Thymus (tissue), 11 donors: ENCODE data around the gene ACSL3. TPM values are rescaled to one million over a fixed set of nuclear protein-coding genes. Genes with fewer than 3 reads are reported as not detected.

Source experiments
- DNase-seq, 9 donors: peaks; one replicate each; pipeline ENCODE4 v3.0.0-alpha.2; 2013; ENCODE audit warnings: low spot score in 9 of 9, low read depth in 6 of 9, missing footprints in 1 of 9
- H3K27ac ChIP-seq, 2 donors: one replicate each; pipeline ENCODE4 v1.5.1; 2013; ENCODE audit warnings: control low read depth in 1 of 2, low read depth in 1 of 2, low read length in 1 of 2, mild to moderate bottlenecking in 1 of 2, moderate library complexity in 1 of 2
- H3K27me3 ChIP-seq, 2 donors: one replicate each; pipeline ENCODE4 v1.5.1; 2013; ENCODE audit warnings: low read length in 1 of 2; ENCODE audit not compliant: control insufficient read depth in 2 of 2, insufficient read depth in 1 of 2
- H3K36me3 ChIP-seq, 2 donors: one replicate each; pipeline ENCODE4 v1.5.1; 2013; ENCODE audit warnings: low read length in 1 of 2, mild to moderate bottlenecking in 1 of 2, moderate library complexity in 1 of 2; ENCODE audit not compliant: control insufficient read depth in 2 of 2, insufficient read depth in 2 of 2
- H3K4me1 ChIP-seq, 2 donors: one replicate each; pipeline ENCODE4 v1.5.1; 2013; ENCODE audit warnings: low read length in 2 of 2; ENCODE audit not compliant: control insufficient read depth in 2 of 2, insufficient read depth in 2 of 2
- H3K4me3 ChIP-seq, 2 donors: one replicate each; pipeline ENCODE4 v1.5.1; 2013; ENCODE audit warnings: low read length in 2 of 2, control low read depth in 1 of 2, mild to moderate bottlenecking in 1 of 2
- H3K9me3 ChIP-seq, 2 donors: one replicate each; pipeline ENCODE4 v1.5.1; 2013; ENCODE audit warnings: low read length in 1 of 2, mild to moderate bottlenecking in 1 of 2; ENCODE audit not compliant: control insufficient read depth in 2 of 2, insufficient read depth in 1 of 2
- WGBS: extraction: QIAGEN DNeasy Blood & Tissue Kit; methylation state at CpG from one replicate; pipeline ENCODE4 v1.1.7; 2013; 5-methylcytosine and 5-hydroxymethylcytosine counted together
- polyA plus RNA-seq: library from polyadenylated mRNA; stranded (reverse); fragments of 200-250 nt; gene quantifications from one replicate; pipeline ENCODE4 v1.2.3, GENCODE V29; 2013
- total RNA-seq: library from RNA; stranded (reverse); fragments of 120-200 nt; gene quantifications from one replicate; pipeline ENCODE4 v1.2.4, GENCODE V29; 2013
- donor health status: healthy.

Gene ACSL3
- total and polyA plus RNA-seq, 2 donors = 32.9 to 40.7 TPM

GRCh38 chr2:222926915-222927314 lies 66.1 kb downstream of the ACSL3 start:
- Histone ChIP-seq H3K36me3 (peaks cover 32 to 55% of the 10 kb centered on the region in 2 donors), H3K27me3 (no peaks in the 10 kb centered on the region)

GRCh38 chr2:222927600-222927999 lies 66.8 kb downstream of the ACSL3 start:
- Histone ChIP-seq H3K4me3 (no peak overlapping the region), H3K27ac (no peak overlapping the region), H3K36me3 (peaks cover 31 to 52% of the 10 kb centered on the region in 2 donors), H3K4me1 (no peaks in the 10 kb centered on the region), H3K9me3 (no peaks in the 10 kb centered on the region), H3K27me3 (no peaks in the 10 kb centered on the region)
- 97% methylated on average over 5 of the region's 5 CpGs for WGBS
- DNase-seq = no peak

More at GRCh38 chr2:222926915-222927314, 66.1 kb downstream of the ACSL3 start:
- 97% methylated on average over 9 of the region's 9 CpGs for WGBS
- Histone ChIP-seq H3K4me1 (no peaks in the 10 kb centered on the region), H3K27ac (no peak overlapping the region), H3K4me3 (no peak overlapping the region), H3K9me3 (no peaks in the 10 kb centered on the region)
- DNase-seq = no peak

- H3K9me3 ChIP-seq = no peaks in the 10 kb centered on the region
- no peaks in the 10 kb centered on the region for H3K27me3 ChIP-seq
- no peak overlapping the region for H3K27ac ChIP-seq
- 97% methylated on average over 6 of the region's 6 CpGs for WGBS
- no peaks in the 10 kb centered on the region for H3K4me1 ChIP-seq
- no peak overlapping the region for H3K4me3 ChIP-seq
- H3K36me3 ChIP-seq = peaks cover 30 to 50% of the 10 kb centered on the region in 2 donors
- DNase-seq = no peak
Observed at GRCh38 chr2:222928335-222928734, 67.5 kb downstream of the ACSL3 start.

GRCh38 chr2:222930862-222931261 lies 70.0 kb downstream of the ACSL3 start:
- DNase-seq = no peak
- Histone ChIP-seq H3K9me3 (no peaks in the 10 kb centered on the region), H3K27me3 (no peaks in the 10 kb centered on the region), H3K27ac (no peak overlapping the region), H3K4me3 (no peak overlapping the region), H3K36me3 (peaks cover 34 to 54% of the 10 kb centered on the region in 2 donors), H3K4me1 (no peaks in the 10 kb centered on the region)
- 97% methylated on average over 2 of the region's 2 CpGs for WGBS

- 98% methylated on average over 4 of the region's 4 CpGs for WGBS
- H3K27me3 ChIP-seq = no peaks in the 10 kb centered on the region
- DNase-seq = no peak
- no peaks in the 10 kb centered on the region for H3K9me3 ChIP-seq
- H3K36me3 ChIP-seq = peaks cover 34 to 60% of the 10 kb centered on the region in 2 donors
- no peaks in the 10 kb centered on the region for H3K4me1 ChIP-seq
- H3K4me3 ChIP-seq = no peak overlapping the region
- H3K27ac ChIP-seq = no peak overlapping the region
Observed at GRCh38 chr2:222931659-222932058, 70.8 kb downstream of the ACSL3 start.

- WGBS = over 99% methylated on average over 3 of the region's 3 CpGs
- H3K27ac ChIP-seq = no peak overlapping the region
- H3K4me3 ChIP-seq = no peak overlapping the region
- H3K27me3 ChIP-seq = no peaks in the 10 kb centered on the region
- H3K4me1 ChIP-seq = no peaks in the 10 kb centered on the region
- H3K36me3 ChIP-seq = peaks cover 30 to 57% of the 10 kb centered on the region in 2 donors
- no peak for DNase-seq
- H3K9me3 ChIP-seq = no peaks in the 10 kb centered on the region
Observed at GRCh38 chr2:222933458-222933857, 72.6 kb downstream of the ACSL3 start.

- peaks cover 0 to 3% of the 10 kb centered on the region in 2 donors for H3K4me1 ChIP-seq
- no peak overlapping the region for H3K27ac ChIP-seq
- peaks cover 33 to 48% of the 10 kb centered on the region in 2 donors for H3K36me3 ChIP-seq
- H3K9me3 ChIP-seq = no peaks in the 10 kb centered on the region
- no peaks in the 10 kb centered on the region for H3K27me3 ChIP-seq
- WGBS = 98% methylated on average over 4 of the region's 4 CpGs
- H3K4me3 ChIP-seq = no peak overlapping the region
- DNase-seq = no peak
Observed at GRCh38 chr2:222935688-222936298, 75.0 kb downstream of the ACSL3 start.

GRCh38 chr2:222936705-222937104 lies 75.9 kb downstream of the ACSL3 start:
- 98% methylated on average over 7 of the region's 7 CpGs for WGBS
- Histone ChIP-seq H3K4me3 (no peak overlapping the region), H3K27me3 (no peaks in the 10 kb centered on the region), H3K36me3 (peaks cover 23 to 45% of the 10 kb centered on the region in 2 donors), H3K27ac (no peak overlapping the region), H3K4me1 (peaks cover 0 to 3% of the 10 kb centered on the region in 2 donors), H3K9me3 (no peaks in the 10 kb centered on the region)
- DNase-seq = no peak

GRCh38 chr2:222938327-222938726 lies 77.5 kb downstream of the ACSL3 start:
- Histone ChIP-seq H3K9me3 (no peaks in the 10 kb centered on the region), H3K27ac (no peak overlapping the region), H3K36me3 (peaks cover 16 to 36% of the 10 kb centered on the region in 2 donors), H3K4me3 (no peak overlapping the region), H3K27me3 (no peaks in the 10 kb centered on the region), H3K4me1 (peaks cover 0 to 3% of the 10 kb centered on the region in 2 donors)
- 96% methylated on average over 2 of the region's 2 CpGs for WGBS
- DNase-seq = no peak
